ENCODE measurements around the gene PLPPR4. TPM values are rescaled to one million over a fixed set of nuclear protein-coding genes. Genes with fewer than 3 reads are reported as not detected.

Gene PLPPR4
- total and polyA plus RNA-seq, 11 donors: 0.11 to 1.0 (median 0.50) TPM

DNA sequence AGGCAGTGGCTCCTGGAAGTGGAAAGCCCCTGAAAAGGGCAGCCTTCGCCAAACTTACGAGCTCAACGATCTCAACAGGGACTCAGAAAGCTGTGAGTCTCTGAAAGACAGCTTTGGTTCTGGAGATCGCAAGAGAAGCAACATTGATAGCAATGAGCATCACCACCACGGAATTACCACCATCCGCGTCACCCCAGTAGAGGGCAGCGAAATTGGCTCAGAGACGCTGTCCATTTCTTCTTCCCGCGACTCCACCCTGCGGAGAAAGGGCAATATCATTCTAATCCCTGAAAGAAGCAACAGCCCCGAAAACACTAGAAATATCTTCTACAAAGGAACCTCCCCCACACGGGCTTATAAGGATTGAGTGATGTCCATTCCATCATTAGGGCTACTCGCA, 42.4 kb downstream of the PLPPR4 start:
- Histone ChIP-seq H3K27me3 (no peaks in the 10 kb centered on the region), H3K9me3 (no peaks in the 10 kb centered on the region), H3K36me3 (no peaks in the 10 kb centered on the region), H3K4me1 (no peaks in the 10 kb centered on the region), H3K27ac (no peak overlapping the region), H3K4me3 (no peak overlapping the region)
- WGBS, 4 donors: 88 to 94% (median 92%) methylated on average over 15 of the region's 15 CpGs
- DNase-seq (no peak), ATAC-seq (no peak)
- intact Hi-C loops (cut with DNase I): no loop called here
- no peak for TF ChIP-seq POLR2A (IDR thresholded peaks at IDR 0.05)
- TF ChIP-seq CTCF (IDR thresholded peaks at IDR 0.05): no peak

- H3K4me1 ChIP-seq: no peaks in the 10 kb centered on the region
- DNase-seq (no peak), ATAC-seq (no peak)
- H3K27me3 ChIP-seq: no peaks in the 10 kb centered on the region
- TF ChIP-seq POLR2A (IDR thresholded peaks at IDR 0.05) (no peak), CTCF (IDR thresholded peaks at IDR 0.05) (no peak)
- WGBS, 4 donors: 74 to 93% (median 92%) methylated on average over 1 of the region's 1 CpG
- intact Hi-C loops (cut with DNase I): no loop called here
- no peak overlapping the region for H3K27ac ChIP-seq
- H3K4me3 ChIP-seq: no peak overlapping the region
- no peaks in the 10 kb centered on the region for H3K36me3 ChIP-seq
- H3K9me3 ChIP-seq: peaks cover 0 to 10% (median 0%) of the 10 kb centered on the region in 12 donors
These were observed 51.0 kb downstream of the PLPPR4 start for GRCh38 chr1:99315305-99315704.

DNA sequence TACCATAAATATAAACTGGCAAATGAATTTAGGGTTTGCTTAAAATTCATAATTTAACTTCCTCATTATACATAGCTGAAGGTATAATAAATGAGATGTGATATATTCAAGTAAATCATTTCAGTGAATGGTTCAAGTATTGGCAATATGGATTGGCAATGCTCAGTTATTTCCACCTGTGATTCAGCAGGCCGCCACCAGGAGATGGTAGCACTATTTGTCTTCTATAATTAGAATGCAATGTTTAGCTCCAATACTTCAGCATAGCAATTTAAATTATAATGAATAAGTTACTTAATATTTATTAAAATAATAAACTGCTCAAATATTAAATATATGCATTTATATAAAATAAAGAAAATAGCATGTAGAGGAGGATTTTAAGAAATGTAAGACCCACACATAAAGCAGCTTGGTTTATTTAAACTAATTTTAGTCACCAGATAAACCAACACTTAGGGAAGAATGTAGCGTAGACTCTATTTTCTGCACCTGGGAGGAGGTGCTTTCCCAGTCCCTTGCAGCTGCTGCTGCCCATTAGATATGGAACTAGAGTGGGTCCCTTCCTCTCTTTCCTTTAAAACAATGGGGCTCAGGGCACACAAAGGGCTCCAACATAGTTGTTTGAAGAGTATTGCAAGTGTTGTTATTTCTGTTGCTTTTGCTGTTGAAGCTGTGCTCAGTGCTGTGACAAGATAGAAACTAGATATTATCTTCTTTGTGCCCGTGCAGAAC, 62.1 kb downstream of the PLPPR4 start:
- intact Hi-C loops (cut with DNase I): loop anchor here in 2 of 10 donors (10.0 kb wide), 2 partner anchors 368 to 378 kb away; no protein-coding TSS in a partner anchor
- Histone ChIP-seq H3K4me3 (no peak overlapping the region), H3K27ac (no peak overlapping the region), H3K9me3 (no peaks in the 10 kb centered on the region), H3K27me3 (no peaks in the 10 kb centered on the region), H3K36me3 (no peaks in the 10 kb centered on the region), H3K4me1 (peaks cover 0 to 4% (median 0%) of the 10 kb centered on the region in 12 donors)
- no peak for ATAC-seq
- 53 to 64% (median 61%) methylated on average over 3 of the region's 3 CpGs for WGBS, 4 donors
- no peak for DNase-seq
- TF ChIP-seq CTCF (IDR thresholded peaks at IDR 0.05) (peak in 11 of 12 donors; percentile 14 to 49 (median 25)), POLR2A (IDR thresholded peaks at IDR 0.05) (no peak)

DNA sequence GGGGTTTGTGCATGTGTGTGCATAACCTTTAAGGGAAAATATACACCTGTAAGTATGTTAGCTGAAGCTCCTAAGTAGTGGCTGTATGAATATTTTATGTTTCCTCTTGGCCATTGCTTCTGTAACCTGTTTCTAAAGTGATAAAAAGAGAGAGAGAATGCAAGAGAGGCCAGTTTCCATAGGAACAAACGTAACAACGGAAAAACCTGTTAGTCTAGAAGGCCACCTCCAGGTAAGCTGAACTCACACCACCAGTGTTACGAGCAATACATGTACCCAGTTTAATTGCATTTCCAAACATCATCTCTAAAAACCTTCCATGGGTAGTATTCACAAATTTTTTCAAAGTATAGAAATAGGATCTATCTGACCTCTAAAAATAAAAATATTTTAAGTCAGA, 63.1 kb downstream of the PLPPR4 start:
- WGBS, 4 donors: 85 to 92% (median 90%) methylated on average over 3 of the region's 3 CpGs
- peaks cover 0 to 4% (median 0%) of the 10 kb centered on the region in 12 donors for H3K4me1 ChIP-seq
- no peak for TF ChIP-seq CTCF (IDR thresholded peaks at IDR 0.05)
- TF ChIP-seq POLR2A (IDR thresholded peaks at IDR 0.05): no peak
- intact Hi-C loops (cut with DNase I): loop anchor here in 2 of 10 donors (10.0 kb wide), 2 partner anchors 367 to 377 kb away; no protein-coding TSS in a partner anchor
- no peaks in the 10 kb centered on the region for H3K9me3 ChIP-seq
- no peak overlapping the region for H3K4me3 ChIP-seq
- H3K27ac ChIP-seq: no peak overlapping the region
- no peak for ATAC-seq
- H3K36me3 ChIP-seq: no peaks in the 10 kb centered on the region
- DNase-seq: no peak
- no peaks in the 10 kb centered on the region for H3K27me3 ChIP-seq

Measured in heart left ventricle (tissue), 16 donors.